ENCODE measurements around the gene PCNT.
"Not testable (repeated sequence)": the region's sequence is repeated elsewhere in the genome, so short reads cannot be mapped to it uniquely, and the experiment has no call there.

PCNT gene

DNA sequence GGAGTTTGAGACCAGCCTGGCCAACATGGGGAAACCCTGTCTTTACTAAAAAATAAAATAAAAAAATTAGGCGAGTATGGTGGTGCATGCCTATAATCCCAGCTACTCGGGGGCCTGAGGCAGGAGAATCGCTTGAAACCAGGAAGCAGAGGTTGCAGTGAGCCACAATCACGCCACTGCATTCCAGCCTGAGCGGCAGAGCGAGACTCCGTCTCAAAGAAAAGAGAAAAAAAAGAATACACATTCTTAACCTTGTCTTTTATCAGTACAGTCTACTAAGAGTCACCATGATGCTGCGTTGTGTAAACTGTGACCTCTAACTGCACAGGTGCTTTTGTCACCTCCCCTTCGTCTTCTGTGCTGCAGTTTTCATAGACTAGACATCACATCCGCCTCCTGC is 37.2 kb downstream of the PCNT start:
- DNase-seq (ENCODE audit: low read depth, low spot score): no peak

DNA sequence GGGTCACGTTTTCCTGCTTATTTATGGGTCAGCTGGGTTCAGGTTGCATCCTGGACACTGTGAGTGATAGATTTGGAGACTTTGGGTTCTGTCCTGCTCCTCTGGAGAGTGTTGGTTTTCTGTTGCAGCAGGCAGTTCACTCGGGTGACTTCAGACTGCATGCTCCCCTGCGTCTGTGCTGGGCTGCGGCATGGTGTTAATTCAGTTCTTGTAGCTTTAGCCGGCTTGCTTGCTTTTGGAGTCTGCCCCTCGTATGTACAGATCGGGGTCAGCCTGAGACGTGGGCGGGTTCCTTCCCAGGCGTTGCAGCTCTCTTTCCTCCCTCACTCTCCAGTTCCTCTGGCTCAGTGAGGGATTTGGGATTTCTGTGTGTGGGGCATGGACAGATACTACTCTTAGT is 38.0 kb downstream of the PCNT start:
- DNase-seq (ENCODE audit: low read depth, low spot score): no peak

DNA sequence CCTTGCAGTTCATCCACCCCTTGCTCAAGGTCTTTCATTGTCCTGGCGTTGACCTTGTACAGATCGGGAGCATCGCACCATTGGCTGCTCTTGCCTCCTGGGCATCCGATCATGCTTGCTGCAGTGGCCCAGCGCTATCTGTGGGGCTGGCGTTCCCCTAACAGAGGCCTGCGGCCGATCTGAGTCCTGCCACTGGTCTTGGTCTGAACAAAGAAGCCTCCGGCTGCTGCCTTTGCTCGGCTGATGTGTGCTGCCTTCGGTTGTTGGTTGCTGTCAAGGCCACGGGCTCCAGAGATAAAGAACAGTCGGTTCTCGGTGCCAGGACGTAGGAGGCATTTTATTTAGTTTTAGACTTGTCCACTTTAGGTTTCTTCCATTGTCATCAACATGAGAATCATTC is 39.0 kb downstream of the PCNT start:
- no peak for DNase-seq (ENCODE audit: low read depth, low spot score)

GRCh38 chr21:46363698-46364097 is 39.7 kb downstream of the PCNT start:
- no peak for DNase-seq (ENCODE audit: low read depth, low spot score)

- DNase-seq (ENCODE audit: low read depth, low spot score): no peak
Measured at GRCh38 chr21:46366091-46366490, 42.1 kb downstream of the PCNT start.

DNA sequence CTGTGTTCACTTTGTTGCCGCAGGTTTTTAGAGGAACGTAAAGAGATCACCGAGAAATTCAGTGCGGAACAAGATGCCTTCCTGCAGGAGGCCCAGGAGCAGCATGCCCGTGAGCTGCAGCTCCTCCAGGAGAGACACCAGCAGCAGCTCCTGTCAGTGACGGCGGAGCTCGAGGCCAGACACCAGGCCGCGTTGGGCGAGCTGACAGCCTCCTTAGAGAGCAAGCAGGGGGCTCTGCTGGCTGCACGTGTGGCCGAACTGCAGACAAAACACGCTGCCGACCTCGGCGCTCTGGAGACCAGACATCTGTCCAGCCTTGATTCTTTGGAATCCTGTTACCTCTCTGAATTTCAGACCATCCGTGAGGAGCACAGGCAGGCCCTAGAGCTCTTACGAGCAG is 42.6 kb downstream of the PCNT start:
- DNase-seq (ENCODE audit: low read depth, low spot score): no peak

DNA sequence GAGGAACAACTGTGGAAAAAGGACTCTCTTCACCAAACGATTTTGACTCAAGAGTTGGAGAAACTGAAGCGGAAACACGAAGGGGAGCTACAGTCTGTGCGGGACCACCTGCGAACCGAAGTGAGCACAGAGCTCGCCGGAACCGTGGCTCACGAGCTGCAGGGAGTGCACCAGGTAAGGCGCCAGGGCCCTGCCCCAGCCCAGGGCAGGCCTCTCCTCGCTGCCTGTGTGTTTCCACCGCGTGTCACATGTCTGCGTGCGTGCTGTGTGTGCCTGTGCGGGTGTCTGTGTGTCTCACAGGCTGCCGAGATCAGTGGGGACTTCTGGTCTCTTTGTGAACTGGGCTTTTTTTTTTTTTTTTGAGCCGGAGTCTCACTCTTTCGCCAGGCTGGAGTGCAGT is 43.0 kb downstream of the PCNT start:
- DNase-seq (ENCODE audit: low read depth, low spot score): no peak

- no peak for DNase-seq (ENCODE audit: low read depth, low spot score)
Measured at GRCh38 chr21:46368533-46369285, 44.8 kb downstream of the PCNT start.

- DNase-seq (ENCODE audit: low read depth, low spot score): no peak
Measured at GRCh38 chr21:46369520-46370235, 45.7 kb downstream of the PCNT start.

GRCh38 chr21:46371204-46372013 is 47.5 kb downstream of the PCNT start:
- no peak for DNase-seq (ENCODE audit: low read depth, low spot score)

DNA sequence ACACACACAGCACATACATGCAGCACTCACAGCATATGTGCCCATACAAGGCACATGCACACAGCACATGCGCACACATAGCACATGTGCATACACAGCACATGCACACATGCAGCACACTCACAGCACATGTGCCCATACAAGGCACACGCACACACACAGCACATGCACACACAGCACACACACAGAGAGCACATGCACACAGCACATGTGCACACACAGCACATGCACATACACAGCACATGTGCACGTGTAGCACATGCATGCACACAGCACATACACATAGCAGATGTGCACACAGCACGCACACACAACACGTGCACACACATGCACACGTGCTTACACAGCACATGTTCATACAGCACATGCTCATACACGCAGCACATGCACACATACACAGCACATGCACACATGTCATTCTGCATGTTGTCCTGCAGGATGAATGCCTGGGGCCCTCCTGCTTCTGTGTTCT is 48.1 kb downstream of the PCNT start:
- no peak for DNase-seq (ENCODE audit: low read depth, low spot score)

DNA sequence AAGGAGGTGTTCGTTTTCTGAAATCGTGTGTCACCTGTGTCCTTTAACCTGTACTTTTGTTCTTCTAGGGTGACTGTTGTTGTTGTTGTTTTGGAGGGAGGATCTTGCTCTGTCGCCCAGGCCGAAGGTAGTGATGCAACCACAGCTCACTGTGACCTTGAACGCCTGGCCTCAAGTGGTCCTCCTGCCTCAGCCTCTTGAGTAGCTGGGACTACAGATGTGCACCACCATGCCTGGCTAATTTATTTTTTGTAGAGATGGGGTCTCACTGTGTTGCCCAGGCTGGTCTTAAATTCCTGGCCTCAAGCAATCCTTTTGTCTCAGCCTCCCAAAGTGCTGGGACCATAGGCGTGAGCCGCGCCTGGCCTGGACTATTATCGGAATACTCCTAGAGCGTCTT is 49.0 kb downstream of the PCNT start:
- not testable (repeated sequence) for DNase-seq (ENCODE audit: low read depth, low spot score)

DNA sequence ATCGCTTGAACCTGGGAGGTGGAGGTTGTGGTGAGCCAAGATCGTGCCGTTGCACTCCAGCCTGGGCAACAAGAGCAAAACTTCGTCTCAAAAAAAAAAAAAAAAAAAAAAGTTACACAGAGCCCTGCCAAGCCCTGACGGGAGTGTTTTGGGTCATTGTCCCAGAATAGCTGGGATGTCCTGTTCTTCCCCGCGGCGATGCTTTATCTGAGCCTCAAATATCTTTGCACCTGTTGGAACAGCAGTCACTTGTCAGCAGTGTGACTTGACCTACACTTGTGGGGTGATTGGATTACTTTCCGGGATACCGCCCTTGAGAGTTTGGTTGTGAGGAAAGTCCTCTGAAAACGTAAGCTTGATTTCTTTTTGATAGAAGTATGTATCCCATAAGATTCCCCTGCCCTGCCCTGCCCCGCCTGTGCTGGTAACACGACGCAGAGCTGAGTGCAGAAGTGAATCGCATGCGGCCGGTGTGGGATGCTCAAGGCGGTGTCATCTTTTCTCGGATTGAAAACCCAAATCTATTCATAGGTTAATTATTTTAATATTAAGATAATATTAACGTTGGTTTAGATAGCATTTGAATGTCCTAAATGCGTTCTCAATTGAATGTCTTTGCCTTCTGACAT is 50.9 kb downstream of the PCNT start:
- no peak for DNase-seq (ENCODE audit: low read depth, low spot score)

- DNase-seq (ENCODE audit: low read depth, low spot score): no peak
Measured at GRCh38 chr21:46375560-46376230, 51.7 kb downstream of the PCNT start.

DNA sequence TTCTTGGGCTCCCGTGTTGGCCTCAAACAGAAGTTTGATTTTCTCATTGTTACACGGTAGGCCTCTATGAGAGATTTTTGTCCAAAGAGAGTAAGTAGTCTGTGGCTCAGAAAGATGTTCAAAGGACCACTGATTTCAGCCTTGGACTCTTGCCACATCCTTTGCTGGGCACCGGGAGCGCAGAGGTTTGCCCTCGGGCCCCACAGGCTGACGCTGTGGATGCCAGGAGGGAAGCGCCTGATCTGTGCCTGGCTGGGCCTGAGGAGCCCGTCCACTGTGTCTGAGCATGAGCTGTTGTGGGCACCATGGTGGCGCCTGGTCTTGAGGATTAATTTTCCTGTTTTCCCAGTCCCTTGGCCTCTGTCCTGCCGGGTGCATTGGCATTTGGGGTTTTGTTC is 52.3 kb downstream of the PCNT start:
- DNase-seq (ENCODE audit: low read depth, low spot score): no peak

DNA sequence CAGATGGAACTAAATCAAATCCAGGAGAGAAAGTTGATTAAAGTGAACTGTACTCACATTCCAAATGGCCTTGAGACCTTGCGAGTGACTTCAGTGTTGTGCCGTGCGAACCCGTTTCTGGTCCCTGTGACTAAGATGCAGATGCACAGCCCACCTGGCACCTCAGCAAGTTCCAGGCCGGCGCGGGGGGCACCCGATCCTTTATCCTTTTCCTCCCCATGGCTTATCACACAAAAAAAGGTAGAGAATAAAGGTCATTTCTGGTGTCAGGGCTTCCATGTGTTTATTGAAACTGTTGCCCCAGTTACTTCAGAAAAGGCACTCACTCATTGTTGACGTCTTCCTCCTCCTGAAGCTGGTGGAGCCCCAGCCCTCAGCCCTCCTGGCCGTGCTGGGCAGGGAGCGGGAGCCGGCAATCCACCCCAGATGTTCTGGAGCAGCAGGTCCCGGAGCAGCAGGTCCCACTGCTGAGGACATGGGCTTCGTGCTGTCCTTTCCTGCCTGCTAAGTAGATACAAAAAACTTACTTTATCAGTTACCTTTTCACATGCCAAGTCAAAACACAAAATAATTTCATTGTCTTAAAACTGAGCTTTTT is 53.0 kb downstream of the PCNT start:
- no peak for DNase-seq (ENCODE audit: low read depth, low spot score)

DNA sequence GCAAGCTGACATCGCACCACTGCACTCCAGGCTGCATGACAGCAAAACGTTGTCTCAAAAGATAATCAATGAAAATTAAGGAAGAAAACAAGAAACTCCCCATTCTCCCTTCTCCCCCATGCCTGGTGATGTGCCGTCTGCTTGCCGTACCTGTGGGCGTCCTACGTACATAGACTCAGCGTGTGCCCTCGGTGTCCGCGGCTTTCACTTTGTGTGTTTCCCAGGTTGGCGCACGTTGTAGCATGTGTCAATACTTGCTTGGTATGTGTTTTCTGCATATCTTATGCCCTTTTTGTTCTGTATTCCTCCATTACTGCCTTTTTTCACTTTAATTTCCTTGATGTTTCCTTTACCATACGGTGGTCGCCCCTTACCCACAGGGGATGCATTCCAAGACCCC is 53.8 kb downstream of the PCNT start:
- no peak for DNase-seq (ENCODE audit: low read depth, low spot score)

DNA sequence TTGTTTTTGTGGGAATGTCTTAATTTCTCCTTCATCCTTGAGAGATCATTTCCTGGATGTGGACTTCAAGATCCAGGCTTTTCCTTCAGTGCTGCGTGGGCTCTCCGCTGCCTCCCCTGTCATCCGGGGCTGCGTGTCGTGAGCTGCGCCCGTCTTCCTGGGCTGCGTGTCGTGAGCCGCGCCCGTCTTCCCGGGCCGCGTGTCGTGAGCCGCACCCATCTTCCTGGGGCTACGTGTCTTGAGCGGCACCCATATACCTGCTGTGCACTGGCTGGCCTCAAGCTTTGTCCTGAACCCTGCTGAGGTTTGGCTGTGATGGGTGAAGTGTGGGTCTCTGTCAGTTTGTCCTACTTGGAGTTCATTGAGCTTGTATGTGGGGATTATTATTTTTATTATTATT is 55.1 kb downstream of the PCNT start:
- no peak for DNase-seq (ENCODE audit: low read depth, low spot score)

DNA sequence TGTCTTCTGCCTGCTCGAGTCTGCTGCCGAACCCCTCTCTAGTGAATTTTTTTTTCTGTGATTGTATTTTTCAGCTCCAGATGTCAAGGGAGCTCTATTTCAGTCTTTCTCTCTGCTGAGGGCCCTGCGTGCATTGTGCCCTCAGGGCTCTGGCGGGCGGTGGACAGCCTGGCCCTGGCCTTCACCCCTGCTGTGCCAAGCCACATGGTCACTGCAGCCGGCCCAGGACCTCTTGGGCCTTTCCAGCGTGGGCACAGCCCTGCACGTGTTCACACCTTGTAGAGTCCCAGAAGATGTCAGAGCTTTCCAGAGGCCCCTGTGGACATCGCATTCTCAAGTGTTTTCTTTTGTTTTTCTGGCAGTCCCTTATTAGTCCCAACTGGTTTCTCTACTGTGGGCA is 55.7 kb downstream of the PCNT start:
- no peak for DNase-seq (ENCODE audit: low read depth, low spot score)

DNA sequence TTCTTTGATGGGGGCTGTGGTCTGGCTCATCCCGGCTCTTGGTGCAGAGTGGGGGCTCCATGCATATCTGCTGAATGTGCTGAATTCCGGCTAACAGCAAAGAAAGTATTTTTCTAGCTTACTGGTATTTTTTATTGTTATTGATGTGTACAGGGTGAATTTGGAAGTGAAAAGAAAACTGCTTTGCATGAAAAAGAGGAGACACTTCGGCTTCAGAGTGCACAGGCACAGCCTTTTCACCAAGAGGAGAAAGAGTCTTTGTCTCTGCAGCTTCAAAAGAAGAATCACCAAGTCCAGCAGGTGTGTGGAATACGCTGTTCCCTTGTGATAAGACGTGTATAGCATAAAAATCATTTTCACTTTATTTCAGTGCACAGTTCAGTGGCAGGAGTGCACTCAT is 57.6 kb downstream of the PCNT start:
- no peak for DNase-seq (ENCODE audit: low read depth, low spot score)

GRCh38 chr21:46384556-46384955 is 60.6 kb downstream of the PCNT start:
- DNase-seq (ENCODE audit: low read depth, low spot score): no peak
